HepG2 (cell line): ENCODE measurements around the gene MLX. TPM values are rescaled to one million over a fixed set of nuclear protein-coding genes. Genes with fewer than 3 reads are reported as not detected.

Experiments used
- ADNP ChIP-seq: sonication (generic); formaldehyde crosslinking; IDR thresholded peaks from 2 replicates; pipeline ENCODE4 v1.4.0; 2020; ENCODE audit warnings: missing genetic modification reagents
- FOXK1 ChIP-seq: sonication (generic); formaldehyde crosslinking; IDR thresholded peaks from 2 replicates; pipeline ENCODE4 v1.4.0; 2020; ENCODE audit warnings: low read depth, missing genetic modification reagents, borderline replicate concordance
- FOXM1 ChIP-seq: sonication (generic); formaldehyde crosslinking; IDR thresholded peaks from 2 replicates; pipeline ENCODE4 v1.5.0; 2020; ENCODE audit warnings: missing genetic modification reagents
- HDAC6 ChIP-seq: fragments of 200-600 bp; sonication (generic); IDR thresholded peaks from 2 replicates; pipeline ENCODE4 v1.7.0; 2017; ENCODE audit warnings: mild to moderate bottlenecking, antibody characterized with exemption, low read length, low read depth
- JARID2 ChIP-seq: sonication (generic); formaldehyde crosslinking; IDR thresholded peaks from 2 replicates; pipeline ENCODE4 v1.8.1; 2023; ENCODE audit warnings: missing genetic modification reagents, inconsistent platforms; ENCODE audit not compliant: insufficient replicate concordance
- MAFG ChIP-seq: sonication (generic); formaldehyde crosslinking; IDR thresholded peaks from 2 replicates; pipeline ENCODE4 v1.5.1; 2020; ENCODE audit warnings: mild to moderate bottlenecking, missing genetic modification reagents
- MXD3 ChIP-seq: IDR thresholded peaks from 2 replicates; pipeline ENCODE4 v1.6.1; 2016; ENCODE audit warnings: mild to moderate bottlenecking, missing biosample characterization, missing genetic modification reagents
- RAD51 ChIP-seq: fragments of 450-650 bp; IDR thresholded peaks from 2 replicates; pipeline ENCODE4 v1.6.1; 2016; ENCODE audit warnings: borderline replicate concordance
- SMAD3 ChIP-seq: sonication (generic); formaldehyde crosslinking; IDR thresholded peaks from 2 replicates; pipeline ENCODE4 v1.4.0; 2020; ENCODE audit warnings: missing genetic modification reagents
- ZFX ChIP-seq: sonication (generic); formaldehyde crosslinking; IDR thresholded peaks from 2 replicates; pipeline ENCODE4 v1.4.0; 2020; ENCODE audit warnings: mild to moderate bottlenecking, low read depth, missing genetic modification reagents, moderate library complexity
- ZNF546 ChIP-seq: sonication (generic); formaldehyde crosslinking; conservative IDR thresholded peaks from 2 replicates; pipeline ENCODE4 v1.8.1; 2023; ENCODE audit warnings: mild to moderate bottlenecking, missing genetic modification reagents
- ZNF616 ChIP-seq: sonication (generic); formaldehyde crosslinking; IDR thresholded peaks from 2 replicates; pipeline ENCODE4 v1.5.0; 2020; ENCODE audit warnings: low read depth, mild to moderate bottlenecking, missing genetic modification reagents
- ZNF670 ChIP-seq: sonication (generic); formaldehyde crosslinking; IDR thresholded peaks from 2 replicates; pipeline ENCODE4 v1.8.0; 2022; ENCODE audit warnings: mild to moderate bottlenecking, missing genetic modification reagents, borderline replicate concordance
- ZNF713 ChIP-seq: sonication (generic); formaldehyde crosslinking; IDR thresholded peaks from 2 replicates; pipeline ENCODE4 v1.4.0; 2020; ENCODE audit warnings: mild to moderate bottlenecking, missing genetic modification reagents
- ZNF776 ChIP-seq: sonication (generic); formaldehyde crosslinking; IDR thresholded peaks from 2 replicates; pipeline ENCODE4 v1.4.0; 2020; ENCODE audit warnings: mild to moderate bottlenecking, missing genetic modification reagents
- ZNF782 ChIP-seq: sonication (generic); formaldehyde crosslinking; IDR thresholded peaks from 2 replicates; pipeline ENCODE4 v1.4.0; 2020; ENCODE audit warnings: missing genetic modification reagents, mild to moderate bottlenecking, borderline replicate concordance
- ZNF800 ChIP-seq: sonication (generic); formaldehyde crosslinking; IDR thresholded peaks from 2 replicates; pipeline ENCODE4 v1.4.0; 2020; ENCODE audit warnings: missing genetic modification reagents
- polyA plus RNA-seq, 8 experiments: library from polyadenylated mRNA; depleted of rRNA in 3 of 8; stranded (reverse) in 7 of 8; unstranded in 1 of 8; fragments of >200 nt; fragmentation: Illumina TruSeq in 4 of 8; extraction: Trizol in 4 of 8; gene quantifications; 2 replicates each; pipeline versions ENCODE4 v1.2.1 to v1.2.3, GENCODE V29; 2011 to 2016; ENCODE audit warnings: low read depth in 4 of 8, missing spikeins in 1 of 8, mixed read lengths in 1 of 8; ENCODE audit not compliant: insufficient read depth in 1 of 8
- total RNA-seq, 5 experiments: library from RNA; depleted of rRNA; stranded (reverse); fragments of >200 nt; fragmentation: Illumina TruSeq; extraction: Trizol; gene quantifications; 2 replicates each; pipeline ENCODE4 v1.2.3, GENCODE V29; 2016; ENCODE audit warnings: low read depth in 1 of 5
- TF ChIP-seq, protein P1 (sequence below): sonication (generic); formaldehyde crosslinking; IDR thresholded peaks from 2 replicates; pipeline ENCODE4 v1.4.0; 2020; ENCODE audit warnings: mild to moderate bottlenecking, low read depth, missing genetic modification reagents
- TF ChIP-seq, protein P2 (sequence below): sonication (generic); formaldehyde crosslinking; IDR thresholded peaks from 2 replicates; pipeline ENCODE4 v1.5.0; 2020; ENCODE audit warnings: mild to moderate bottlenecking, missing genetic modification reagents

Gene MLX
- total and polyA plus RNA-seq, 2 of the 13 experiments (the other 11 are each of a cell fraction or from before 2014, with no cell fraction given): 38.9 to 74.4 TPM

DNA sequence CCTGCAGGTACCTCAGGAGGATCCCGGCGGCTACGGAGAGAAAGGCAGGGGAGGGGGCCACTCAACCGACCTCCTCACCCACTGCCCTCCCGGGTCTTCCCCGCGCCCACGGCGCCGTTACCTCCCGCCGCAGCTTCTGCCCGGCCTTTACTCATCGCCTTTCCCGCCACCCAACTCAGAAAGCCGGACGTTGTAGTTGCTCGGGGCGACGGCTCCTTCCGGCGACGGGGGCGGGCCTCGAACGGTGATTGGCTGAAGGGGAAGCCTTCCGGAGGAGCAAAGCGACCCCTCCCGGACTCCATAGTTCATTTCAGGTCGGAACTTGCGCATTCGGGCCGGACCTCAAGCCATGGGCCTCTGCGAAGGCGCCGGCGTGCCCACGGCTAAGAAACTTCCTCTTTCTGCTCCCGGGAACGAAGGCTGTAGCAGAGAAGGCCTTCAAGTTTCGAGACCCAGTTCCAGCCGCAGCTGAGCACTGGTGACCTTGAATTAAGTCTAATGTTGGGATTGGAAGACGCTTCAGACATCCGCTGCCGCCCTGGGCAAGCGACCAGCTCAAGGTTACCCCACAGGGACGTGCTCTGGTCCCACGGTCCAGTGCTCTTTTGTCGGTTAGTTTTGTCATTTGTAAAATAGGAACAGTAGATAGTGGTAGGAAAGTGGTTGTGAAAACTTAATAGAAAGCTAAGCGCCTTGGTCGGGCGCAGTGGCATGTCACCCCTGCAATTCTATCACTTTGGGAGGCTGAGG is 10.8 kb downstream of the MLX start, which contains the start of gene PSMC3IP (continued):
- TF ChIP-seq MAFG (CRISPR knock-in tag): no peak
- peak; percentile 37 for TF ChIP-seq ZNF782
- peak; percentile 43 for TF ChIP-seq ZNF800 (CRISPR knock-in tag)
- 0 out of 2 replicates have a peak, but pooled peaks have one; percentile 24 for TF ChIP-seq ZNF776 (CRISPR knock-in tag)
- peak; percentile 86 for TF ChIP-seq SMAD3 (CRISPR knock-in tag)
- peak; percentile 64 for TF ChIP-seq JARID2
- TF ChIP-seq ZNF616: 0 out of 2 replicates have a peak, but pooled peaks have one; percentile 72
- TF ChIP-seq FOXK1 (CRISPR knock-in tag): peak; percentile 63; the same call in 1 of the 2 replicates
- TF ChIP-seq, protein P1, sequence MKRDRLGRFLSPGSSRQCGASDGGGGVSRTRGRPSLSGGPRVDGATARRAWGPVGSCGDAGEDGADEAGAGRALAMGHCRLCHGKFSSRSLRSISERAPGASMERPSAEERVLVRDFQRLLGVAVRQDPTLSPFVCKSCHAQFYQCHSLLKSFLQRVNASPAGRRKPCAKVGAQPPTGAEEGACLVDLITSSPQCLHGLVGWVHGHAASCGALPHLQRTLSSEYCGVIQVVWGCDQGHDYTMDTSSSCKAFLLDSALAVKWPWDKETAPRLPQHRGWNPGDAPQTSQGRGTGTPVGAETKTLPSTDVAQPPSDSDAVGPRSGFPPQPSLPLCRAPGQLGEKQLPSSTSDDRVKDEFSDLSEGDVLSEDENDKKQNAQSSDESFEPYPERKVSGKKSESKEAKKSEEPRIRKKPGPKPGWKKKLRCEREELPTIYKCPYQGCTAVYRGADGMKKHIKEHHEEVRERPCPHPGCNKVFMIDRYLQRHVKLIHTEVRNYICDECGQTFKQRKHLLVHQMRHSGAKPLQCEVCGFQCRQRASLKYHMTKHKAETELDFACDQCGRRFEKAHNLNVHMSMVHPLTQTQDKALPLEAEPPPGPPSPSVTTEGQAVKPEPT (CRISPR knock-in tag): no peak
- no peak for TF ChIP-seq FOXM1
- TF ChIP-seq ADNP (CRISPR knock-in tag): no peak
- TF ChIP-seq ZNF713 (CRISPR knock-in tag): no peak
- no peak for TF ChIP-seq HDAC6
- no peak for TF ChIP-seq RAD51
- no peak for TF ChIP-seq ZNF670 (CRISPR knock-in tag)
- TF ChIP-seq ZFX: peak; percentile 95
- no peak for TF ChIP-seq ZNF546 (CRISPR knock-in tag)
- TF ChIP-seq MXD3 (CRISPR knock-in tag): peak; percentile 77
- TF ChIP-seq, protein P2, sequence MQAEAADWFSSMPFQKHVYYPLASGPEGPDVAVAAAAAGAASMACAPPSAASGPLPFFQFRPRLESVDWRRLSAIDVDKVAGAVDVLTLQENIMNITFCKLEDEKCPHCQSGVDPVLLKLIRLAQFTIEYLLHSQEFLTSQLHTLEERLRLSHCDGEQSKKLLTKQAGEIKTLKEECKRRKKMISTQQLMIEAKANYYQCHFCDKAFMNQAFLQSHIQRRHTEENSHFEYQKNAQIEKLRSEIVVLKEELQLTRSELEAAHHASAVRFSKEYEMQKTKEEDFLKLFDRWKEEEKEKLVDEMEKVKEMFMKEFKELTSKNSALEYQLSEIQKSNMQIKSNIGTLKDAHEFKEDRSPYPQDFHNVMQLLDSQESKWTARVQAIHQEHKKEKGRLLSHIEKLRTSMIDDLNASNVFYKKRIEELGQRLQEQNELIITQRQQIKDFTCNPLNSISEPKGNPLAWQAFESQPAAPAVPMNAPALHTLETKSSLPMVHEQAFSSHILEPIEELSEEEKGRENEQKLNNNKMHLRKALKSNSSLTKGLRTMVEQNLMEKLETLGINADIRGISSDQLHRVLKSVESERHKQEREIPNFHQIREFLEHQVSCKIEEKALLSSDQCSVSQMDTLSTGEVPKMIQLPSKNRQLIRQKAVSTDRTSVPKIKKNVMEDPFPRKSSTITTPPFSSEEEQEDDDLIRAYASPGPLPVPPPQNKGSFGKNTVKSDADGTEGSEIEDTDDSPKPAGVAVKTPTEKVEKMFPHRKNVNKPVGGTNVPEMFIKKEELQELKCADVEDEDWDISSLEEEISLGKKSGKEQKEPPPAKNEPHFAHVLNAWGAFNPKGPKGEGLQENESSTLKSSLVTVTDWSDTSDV: peak; percentile 90
